Endothelial cell (in vitro differentiated cells): Measurements from ENCODE around the gene SPOCK1. TPM values are rescaled to one million over a fixed set of nuclear protein-coding genes. Genes with fewer than 3 reads are reported as not detected.

Source experiments
- DNase-seq: peaks from one replicate; pipeline ENCODE4 v3.0.0; 2021; ENCODE audit warnings: low spot score
- H3K27ac Mint-ChIP-seq: one replicate; pipeline ENCODE4 v1.8.0; 2021; ENCODE audit warnings: mixed read lengths, inconsistent platforms; ENCODE audit not compliant: unreplicated experiment
- H3K27me3 Mint-ChIP-seq: one replicate; pipeline ENCODE4 v1.8.0; 2021; ENCODE audit warnings: mild to moderate bottlenecking, moderate library complexity, mixed read lengths, inconsistent platforms; ENCODE audit not compliant: unreplicated experiment
- H3K36me3 Mint-ChIP-seq: one replicate; pipeline ENCODE4 v1.8.0; 2021; ENCODE audit warnings: mild to moderate bottlenecking, low read depth, mixed read lengths, inconsistent platforms; ENCODE audit not compliant: unreplicated experiment
- H3K4me1 Mint-ChIP-seq: one replicate; pipeline ENCODE4 v1.8.0; 2021; ENCODE audit warnings: mild to moderate bottlenecking, mixed read lengths, inconsistent platforms; ENCODE audit not compliant: unreplicated experiment
- H3K4me3 Mint-ChIP-seq: one replicate; pipeline ENCODE4 v1.8.0; 2021; ENCODE audit warnings: mild to moderate bottlenecking, mixed read lengths, inconsistent platforms; ENCODE audit not compliant: unreplicated experiment
- H3K9me3 Mint-ChIP-seq: one replicate; pipeline ENCODE4 v1.8.0; 2021; ENCODE audit warnings: mixed read lengths, inconsistent platforms; ENCODE audit not compliant: unreplicated experiment
- total RNA-seq: library from RNA; stranded (reverse); fragmentation: NEBNext Ultra II Directional; extraction: Animal tissue kit (Norgen Biotek cat#: 25700); gene quantifications from one replicate; pipeline ENCODE4 v1.2.1, GENCODE V29; 2021; ENCODE audit not compliant: unreplicated experiment
- TF ChIP-seq, protein P1 (sequence below): fragments of 200-600 bp; sonication (generic); IDR thresholded peaks from one replicate; pipeline ENCODE4 v1.5.0; 2021; ENCODE audit warnings: antibody characterized with exemption; ENCODE audit not compliant: unreplicated experiment

SPOCK1 gene
- total RNA-seq, 1 donor from 2014 or later, result 8.7 TPM

DNA sequence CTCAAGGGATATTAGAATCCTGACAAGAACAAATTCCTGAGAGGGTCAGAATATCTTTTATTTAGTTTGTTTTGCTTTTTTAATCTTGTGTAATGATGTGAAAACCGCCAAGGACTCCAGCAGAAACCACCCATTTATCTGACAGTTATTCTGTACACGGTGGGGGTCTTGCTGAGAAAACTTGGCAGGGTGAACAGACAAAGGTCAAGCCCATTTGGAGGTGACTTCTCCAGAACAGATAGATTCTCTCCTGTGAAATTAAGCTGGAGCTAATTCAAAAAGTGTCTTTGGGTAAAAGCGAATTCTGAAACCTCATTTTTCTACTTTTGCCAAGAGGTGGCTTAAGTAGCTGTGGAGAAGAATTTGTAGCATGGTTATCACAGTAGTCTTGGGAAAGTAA, 484.4 kb downstream of the SPOCK1 start:
- H3K36me3 Mint-ChIP-seq, result no peaks in the 10 kb centered on the region

DNA sequence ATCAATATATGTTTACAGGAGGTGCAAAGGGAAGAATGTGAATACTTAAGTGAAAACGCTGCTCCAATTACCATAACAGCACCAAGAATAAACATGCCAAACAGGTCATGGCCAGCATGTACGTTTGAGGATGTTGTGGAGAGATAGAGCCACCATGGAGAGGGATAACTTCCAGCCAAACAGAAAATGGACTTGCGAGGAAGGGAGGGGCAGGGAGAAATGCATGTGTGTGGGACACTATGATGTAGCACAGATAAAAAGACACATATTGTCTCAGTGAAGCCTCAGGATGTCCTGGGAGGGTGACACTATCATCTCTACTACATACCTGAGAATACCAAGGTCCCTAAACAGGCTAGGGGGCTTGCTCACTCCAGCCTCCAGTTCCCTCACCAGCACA, 488.9 kb downstream of the SPOCK1 start:
- Mint-ChIP-seq H3K36me3 (no peaks in the 10 kb centered on the region), H3K4me1 (peaks cover 8% of the 10 kb centered on the region), H3K4me3 (no peak overlapping the region), H3K27ac (no peak overlapping the region), H3K9me3 (no peaks in the 10 kb centered on the region), H3K27me3 (no peaks in the 10 kb centered on the region)
- TF ChIP-seq, protein P1, sequence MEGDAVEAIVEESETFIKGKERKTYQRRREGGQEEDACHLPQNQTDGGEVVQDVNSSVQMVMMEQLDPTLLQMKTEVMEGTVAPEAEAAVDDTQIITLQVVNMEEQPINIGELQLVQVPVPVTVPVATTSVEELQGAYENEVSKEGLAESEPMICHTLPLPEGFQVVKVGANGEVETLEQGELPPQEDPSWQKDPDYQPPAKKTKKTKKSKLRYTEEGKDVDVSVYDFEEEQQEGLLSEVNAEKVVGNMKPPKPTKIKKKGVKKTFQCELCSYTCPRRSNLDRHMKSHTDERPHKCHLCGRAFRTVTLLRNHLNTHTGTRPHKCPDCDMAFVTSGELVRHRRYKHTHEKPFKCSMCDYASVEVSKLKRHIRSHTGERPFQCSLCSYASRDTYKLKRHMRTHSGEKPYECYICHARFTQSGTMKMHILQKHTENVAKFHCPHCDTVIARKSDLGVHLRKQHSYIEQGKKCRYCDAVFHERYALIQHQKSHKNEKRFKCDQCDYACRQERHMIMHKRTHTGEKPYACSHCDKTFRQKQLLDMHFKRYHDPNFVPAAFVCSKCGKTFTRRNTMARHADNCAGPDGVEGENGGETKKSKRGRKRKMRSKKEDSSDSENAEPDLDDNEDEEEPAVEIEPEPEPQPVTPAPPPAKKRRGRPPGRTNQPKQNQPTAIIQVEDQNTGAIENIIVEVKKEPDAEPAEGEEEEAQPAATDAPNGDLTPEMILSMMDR, result no peak
- DNase-seq, result no peak

More for the DNA sequence above, 484.4 kb downstream of the SPOCK1 start:
- H3K9me3 Mint-ChIP-seq, result no peaks in the 10 kb centered on the region
- TF ChIP-seq, protein P1, result no peak
- H3K4me1 Mint-ChIP-seq, result no peaks in the 10 kb centered on the region
- no peak for DNase-seq
- no peak overlapping the region for H3K27ac Mint-ChIP-seq
- H3K27me3 Mint-ChIP-seq, result no peaks in the 10 kb centered on the region
- no peak overlapping the region for H3K4me3 Mint-ChIP-seq

- Mint-ChIP-seq H3K4me1 (peaks cover 15% of the 10 kb centered on the region), H3K36me3 (no peaks in the 10 kb centered on the region), H3K9me3 (no peaks in the 10 kb centered on the region), H3K27ac (no peak overlapping the region), H3K27me3 (no peaks in the 10 kb centered on the region), H3K4me3 (no peak overlapping the region)
- TF ChIP-seq, protein P1, result no peak
- no peak for DNase-seq
Observed at GRCh38 chr5:137004279-137004678, 494.8 kb downstream of the SPOCK1 start.

DNA sequence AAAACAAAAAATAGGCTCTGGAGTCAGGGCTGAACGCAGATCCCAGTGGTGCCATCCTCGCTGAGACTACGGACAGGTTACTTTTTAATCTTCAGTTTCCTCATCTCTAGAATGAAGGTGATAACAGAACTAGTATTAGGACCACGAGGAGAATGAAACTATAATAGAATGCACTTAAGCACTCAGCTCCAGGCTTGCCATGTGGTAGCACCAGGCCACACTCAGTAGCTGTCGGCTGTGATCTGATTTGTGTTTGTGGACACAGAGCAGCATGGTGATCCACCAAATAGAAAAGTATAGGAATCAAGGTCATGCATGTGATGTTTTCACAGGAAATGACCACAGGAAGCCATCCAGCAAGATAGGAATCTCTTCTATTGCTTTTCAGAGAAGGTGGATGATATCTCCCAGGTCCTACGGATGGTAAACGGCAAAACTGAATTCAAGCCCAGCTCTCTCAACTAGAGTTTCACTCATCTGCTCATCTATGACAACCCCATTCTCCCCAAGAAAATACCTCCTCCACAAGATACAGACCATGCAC, 498.0 kb downstream of the SPOCK1 start:
- no peak overlapping the region for H3K27ac Mint-ChIP-seq
- peaks cover 7% of the 10 kb centered on the region for H3K4me1 Mint-ChIP-seq
- TF ChIP-seq, protein P1, result no peak
- no peaks in the 10 kb centered on the region for H3K27me3 Mint-ChIP-seq
- H3K9me3 Mint-ChIP-seq, result no peaks in the 10 kb centered on the region
- DNase-seq, result no peak
- peaks cover 7% of the 10 kb centered on the region for H3K36me3 Mint-ChIP-seq
- H3K4me3 Mint-ChIP-seq, result no peak overlapping the region

- no peak for DNase-seq
- H3K4me1 Mint-ChIP-seq, result peaks cover 7% of the 10 kb centered on the region
- no peak overlapping the region for H3K27ac Mint-ChIP-seq
- H3K9me3 Mint-ChIP-seq, result no peaks in the 10 kb centered on the region
- no peaks in the 10 kb centered on the region for H3K27me3 Mint-ChIP-seq
- TF ChIP-seq, protein P1, result no peak
- no peak overlapping the region for H3K4me3 Mint-ChIP-seq
- H3K36me3 Mint-ChIP-seq, result peaks cover 7% of the 10 kb centered on the region
Observed at GRCh38 chr5:136999787-137000186, 499.3 kb downstream of the SPOCK1 start.
